GM18519 (cell line): ENCODE data around the gene HPS5.
"Not testable (repeated sequence)": the region's sequence is repeated elsewhere in the genome, so short reads cannot be mapped to it uniquely, and the experiment has no call there.

Source experiments
- ATAC-seq: cut with Tn5 transposase; IDR thresholded peaks from one replicate; pipeline ENCODE4 v1.9.1; 2021; ENCODE audit warnings: mild to moderate bottlenecking, moderate library complexity; ENCODE audit not compliant: unreplicated experiment, low FRiP score

Gene HPS5

DNA sequence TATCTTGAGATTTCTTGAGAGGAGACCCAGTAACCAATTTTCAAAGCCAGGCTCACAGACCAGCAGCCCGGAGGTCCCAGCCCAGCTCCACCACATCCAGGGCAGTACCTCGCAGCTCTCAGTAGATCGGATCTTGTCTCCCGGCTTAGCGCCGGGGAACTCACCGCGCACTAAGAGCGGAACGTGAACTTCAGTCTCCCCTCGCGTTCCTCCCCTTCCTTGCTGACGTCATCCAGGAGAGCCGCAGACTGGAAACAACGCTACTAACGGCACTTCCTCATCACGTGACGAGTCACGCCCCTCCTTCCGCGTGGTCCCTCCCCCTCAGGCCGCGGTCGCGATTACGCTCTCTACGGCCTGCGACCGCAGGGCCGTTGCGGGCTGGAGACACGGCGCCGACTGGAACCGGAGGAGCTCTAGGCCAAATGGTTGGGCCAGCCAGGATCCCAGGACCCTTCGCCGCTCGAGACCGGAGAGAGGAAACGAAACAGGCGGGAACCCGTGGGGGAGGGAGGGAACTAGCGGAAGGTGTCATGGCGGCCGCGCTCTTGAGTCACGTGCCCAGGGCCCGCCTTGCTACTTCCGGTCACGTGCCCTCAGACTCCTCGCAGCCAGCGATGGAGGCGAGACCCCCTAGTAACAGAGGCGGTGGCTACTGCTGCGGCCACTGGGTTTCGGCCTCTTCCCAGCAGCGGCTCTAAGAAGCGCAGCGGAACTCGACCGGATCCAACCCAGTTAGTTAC, at the start of gene HPS5, which contains the start of gene GTF2H1:
Gene HPS5, minus strand, starts transcription at position 172 of the 743 bp plus-strand sequence. CDS start 4,282 bp downstream, outside the sequence.
Gene GTF2H1, plus strand, starts transcription at position 599 of the 743 bp plus-strand sequence. CDS start 10,508 bp downstream, outside the sequence.
- peak; percentile 67 for ATAC-seq

GRCh38 chr11:18371279-18371678, 49.3 kb upstream of the HPS5 start:
- ATAC-seq: no peak

GRCh38 chr11:18369398-18369797, 47.5 kb upstream of the HPS5 start:
- ATAC-seq: no peak

GRCh38 chr11:18368221-18368620, 46.3 kb upstream of the HPS5 start:
- no peak for ATAC-seq

GRCh38 chr11:18367431-18367830, 45.5 kb upstream of the HPS5 start:
- no peak for ATAC-seq

DNA sequence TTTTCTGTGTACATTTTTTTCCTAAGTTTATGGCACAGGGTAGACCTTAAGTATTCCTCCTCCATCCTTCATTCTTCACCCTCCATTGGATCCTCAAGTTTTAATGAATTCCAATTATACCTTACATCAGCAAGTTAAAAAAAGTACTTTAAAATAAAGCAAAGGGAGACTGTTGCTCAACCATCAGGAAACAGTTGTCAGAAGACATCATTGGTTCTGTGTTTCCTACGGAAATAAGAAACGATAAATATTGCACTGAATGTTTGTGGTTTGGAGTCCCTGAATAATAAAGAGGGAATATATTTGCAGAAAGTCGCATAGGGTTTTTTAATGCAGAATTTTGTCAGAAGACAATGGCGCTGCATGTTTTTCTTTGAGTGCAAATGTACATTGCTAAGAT, 44.3 kb upstream of the HPS5 start:
- no peak for ATAC-seq

- ATAC-seq: no peak
These were observed 43.8 kb upstream of the HPS5 start for GRCh38 chr11:18365741-18366140.

DNA sequence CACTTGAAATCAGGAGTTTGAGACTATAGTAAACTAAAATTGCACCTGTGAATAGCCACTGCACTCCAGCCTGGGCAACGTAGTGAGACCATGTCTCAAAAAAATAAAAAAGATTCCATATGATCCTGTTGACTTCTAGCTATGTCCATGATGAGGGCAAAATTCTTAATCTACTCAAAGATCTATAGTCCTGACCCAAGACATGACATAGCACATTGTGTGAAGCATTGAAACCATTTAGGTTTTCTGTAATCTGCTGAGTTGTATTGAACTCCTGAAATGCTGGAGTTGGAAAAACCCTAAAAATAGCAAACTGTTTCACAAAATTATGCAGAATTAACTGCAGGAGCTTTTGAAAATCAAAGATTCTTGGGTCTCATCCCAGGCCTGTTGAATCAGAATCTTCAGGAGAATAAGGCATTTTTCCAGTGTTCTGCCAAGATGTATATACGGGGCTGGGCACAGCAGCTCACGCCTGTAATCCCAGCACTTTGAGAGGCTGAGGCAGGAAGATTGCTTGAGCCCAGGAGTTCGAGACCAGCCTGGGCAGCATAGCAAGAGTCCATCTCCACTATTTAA, 42.6 kb upstream of the HPS5 start:
- ATAC-seq: no peak

DNA sequence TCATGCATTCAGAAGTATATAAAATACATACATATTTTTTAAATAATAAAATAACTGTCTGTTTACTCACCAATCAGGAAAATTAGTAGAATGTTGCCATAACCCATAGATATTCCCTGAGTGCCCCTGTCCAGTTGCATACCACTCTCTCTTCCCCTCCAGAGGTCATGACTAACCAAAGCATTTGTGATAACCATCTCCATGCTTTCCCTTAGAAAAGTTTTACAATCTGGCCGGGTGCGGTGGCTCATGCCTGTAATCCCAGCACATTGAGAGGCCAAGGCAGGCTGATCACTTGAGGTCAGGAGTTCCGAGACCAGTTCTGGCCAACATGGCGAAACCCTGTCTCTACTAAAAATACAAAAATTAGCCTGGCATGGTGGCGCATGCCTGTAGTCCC, 39.2 kb upstream of the HPS5 start:
- no peak for ATAC-seq

- no peak for ATAC-seq
These were observed 36.7 kb upstream of the HPS5 start for GRCh38 chr11:18358646-18359045.

DNA sequence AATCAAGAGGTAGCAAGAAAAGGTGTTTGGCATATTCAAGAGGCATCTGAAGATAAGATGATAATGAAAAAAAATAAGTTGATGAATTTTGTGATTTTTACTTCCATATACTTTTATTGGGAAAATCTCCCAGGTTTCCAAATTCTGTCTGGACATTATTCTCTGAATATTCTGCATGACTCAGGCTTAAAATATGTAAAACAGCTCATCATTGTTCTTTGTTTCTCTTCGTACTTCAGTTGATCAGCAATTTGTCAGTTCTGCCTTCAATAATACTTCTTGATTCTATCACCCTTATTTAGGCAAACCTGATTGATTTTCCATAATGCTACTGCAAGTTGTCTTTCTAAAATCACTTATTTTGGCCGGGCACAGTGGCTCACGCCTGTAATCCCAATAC, 30.6 kb upstream of the HPS5 start:
- ATAC-seq: no peak

- ATAC-seq: no peak
These were observed 25.7 kb upstream of the HPS5 start for GRCh38 chr11:18347471-18348125.

GRCh38 chr11:18332891-18333290, 11.0 kb upstream of the HPS5 start:
- no peak for ATAC-seq

GRCh38 chr11:18332302-18332701, 10.4 kb upstream of the HPS5 start:
- ATAC-seq: no peak

GRCh38 chr11:18330921-18331320, 9.0 kb upstream of the HPS5 start:
- no peak for ATAC-seq

- ATAC-seq: peak; percentile 50
These were observed 7.4 kb upstream of the HPS5 start for GRCh38 chr11:18329196-18329870.

- ATAC-seq: no peak
These were observed 2.4 kb upstream of the HPS5 start for GRCh38 chr11:18324381-18324780.

DNA sequence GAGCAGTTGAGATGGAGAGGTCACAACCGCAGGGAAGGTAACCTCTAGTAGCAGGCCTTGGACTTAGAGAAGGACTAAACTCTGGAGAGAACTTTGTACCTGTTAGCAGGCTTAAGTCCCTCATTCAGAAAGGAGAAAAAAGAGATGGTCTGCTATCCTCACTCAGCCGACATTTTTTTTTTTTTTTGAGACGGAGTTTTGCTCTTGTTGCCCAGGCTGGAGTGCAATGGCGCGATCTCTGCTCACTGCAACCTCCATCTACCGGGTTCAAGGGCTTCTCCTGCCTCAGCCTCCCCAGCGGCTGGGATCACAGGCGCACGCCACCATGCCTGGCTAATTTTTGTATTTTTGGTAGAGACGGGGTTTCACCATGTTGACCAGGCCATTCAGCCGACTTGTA, 1.9 kb upstream of the HPS5 start:
- ATAC-seq: not testable (repeated sequence)

- ATAC-seq: no peak
These were observed 1.1 kb upstream of the HPS5 start for GRCh38 chr11:18322818-18323570.

DNA sequence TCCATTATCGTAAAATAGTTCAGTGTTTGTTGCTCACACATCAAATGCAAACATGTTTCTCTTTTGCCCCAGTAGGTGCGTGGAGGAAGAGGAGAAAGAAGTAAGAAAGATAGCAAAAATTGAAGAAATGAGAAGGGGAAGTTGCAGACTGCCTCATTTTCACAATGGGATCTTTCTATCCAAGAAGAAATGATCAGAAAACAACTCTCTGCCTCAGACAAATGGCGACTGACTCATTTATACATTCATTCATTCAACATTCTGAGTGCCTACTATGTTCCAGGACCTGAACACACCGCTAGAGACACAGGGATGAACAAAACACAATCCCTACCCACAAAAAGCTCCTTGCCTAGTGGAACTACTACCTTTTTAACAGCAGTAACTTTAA, 367 bp downstream of the HPS5 start:
- ATAC-seq: peak; percentile 4
